Measurements from ENCODE around the gene NR4A1. TPM values are rescaled to one million over a fixed set of nuclear protein-coding genes. Genes with fewer than 3 reads are reported as not detected.

The NR4A1 gene
- total RNA-seq, 1 donor from 2014 or later = 67.0 TPM

DNA sequence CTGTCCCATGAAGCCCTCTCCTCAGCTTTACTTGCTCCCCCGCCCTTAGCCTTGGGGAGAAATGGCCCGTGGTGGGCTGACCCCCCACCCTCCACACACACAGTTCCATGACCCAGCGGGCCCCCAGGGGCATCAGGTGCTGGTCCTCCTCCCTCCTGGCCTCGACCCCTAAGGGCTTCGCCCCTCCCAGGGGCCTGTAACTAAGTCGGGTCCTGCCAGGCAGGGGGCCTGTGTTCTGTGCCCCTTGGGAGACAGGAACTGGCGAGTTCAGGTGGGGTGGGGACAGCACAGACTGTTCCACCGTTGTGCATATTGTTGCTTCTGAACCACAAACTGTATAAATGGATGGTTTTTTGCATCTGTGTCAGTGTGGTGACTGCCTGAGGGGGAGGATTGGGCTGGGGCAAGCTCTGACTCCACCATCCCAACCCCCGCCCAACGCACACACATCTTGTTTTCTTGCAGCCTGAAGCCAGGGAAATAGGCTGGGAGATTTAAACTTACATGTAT, 35.7 kb upstream of the NR4A1 start:
- Histone ChIP-seq H3K27ac (no peak overlapping the region), H3K36me3 (peaks cover 36% of the 10 kb centered on the region), H3K4me3 (no peak overlapping the region), H3K9me3 (no peaks in the 10 kb centered on the region), H3K27me3 (no peaks in the 10 kb centered on the region), H3K4me1 (peaks cover 14% of the 10 kb centered on the region)
- intact Hi-C loops (cut with DNase I) = no loop called here
- DNase-seq = no peak
- no peak for TF ChIP-seq CTCF (IDR thresholded peaks at IDR 0.05)
- no peak for ATAC-seq

DNA sequence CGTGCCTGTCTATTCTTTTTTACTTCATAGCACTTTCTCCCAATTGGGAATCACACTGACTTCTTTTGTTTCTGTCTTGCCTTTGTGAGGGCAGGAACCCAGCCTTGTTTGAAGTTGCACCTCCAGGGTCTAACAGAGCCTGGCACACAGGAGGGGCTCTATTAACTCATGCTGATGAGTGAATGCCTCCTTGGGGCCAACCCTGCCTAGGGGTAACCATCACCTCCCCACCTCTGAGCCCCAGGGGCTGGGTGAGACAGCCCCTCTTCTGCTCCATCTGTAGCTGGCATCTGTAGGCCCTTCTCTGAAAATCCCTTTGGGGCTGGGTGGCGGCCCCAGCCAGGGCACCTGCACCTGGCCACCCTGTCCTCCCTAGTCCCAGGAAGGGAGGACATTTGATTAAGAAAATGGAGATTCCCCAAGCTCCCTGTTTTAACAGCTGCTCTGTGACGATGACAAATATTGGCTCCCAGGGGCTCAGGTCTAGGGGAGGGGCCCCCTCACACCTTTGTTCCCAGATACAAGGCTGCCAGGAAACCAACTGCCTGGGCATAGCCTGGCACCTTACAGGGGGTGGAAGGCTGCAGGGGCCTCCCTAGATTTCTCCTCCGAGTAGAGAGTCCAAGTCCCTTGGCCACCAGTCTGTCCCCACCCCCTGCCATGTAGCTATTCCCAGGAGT, 32.7 kb upstream of the NR4A1 start:
- Histone ChIP-seq H3K4me1 (peaks cover 14% of the 10 kb centered on the region), H3K9me3 (no peaks in the 10 kb centered on the region), H3K27ac (no peak overlapping the region), H3K4me3 (no peak overlapping the region), H3K36me3 (peaks cover 15% of the 10 kb centered on the region), H3K27me3 (no peaks in the 10 kb centered on the region)
- DNase-seq = no peak
- intact Hi-C loops (cut with DNase I) = no loop called here
- TF ChIP-seq CTCF (IDR thresholded peaks at IDR 0.05) = no peak
- no peak for ATAC-seq

DNA sequence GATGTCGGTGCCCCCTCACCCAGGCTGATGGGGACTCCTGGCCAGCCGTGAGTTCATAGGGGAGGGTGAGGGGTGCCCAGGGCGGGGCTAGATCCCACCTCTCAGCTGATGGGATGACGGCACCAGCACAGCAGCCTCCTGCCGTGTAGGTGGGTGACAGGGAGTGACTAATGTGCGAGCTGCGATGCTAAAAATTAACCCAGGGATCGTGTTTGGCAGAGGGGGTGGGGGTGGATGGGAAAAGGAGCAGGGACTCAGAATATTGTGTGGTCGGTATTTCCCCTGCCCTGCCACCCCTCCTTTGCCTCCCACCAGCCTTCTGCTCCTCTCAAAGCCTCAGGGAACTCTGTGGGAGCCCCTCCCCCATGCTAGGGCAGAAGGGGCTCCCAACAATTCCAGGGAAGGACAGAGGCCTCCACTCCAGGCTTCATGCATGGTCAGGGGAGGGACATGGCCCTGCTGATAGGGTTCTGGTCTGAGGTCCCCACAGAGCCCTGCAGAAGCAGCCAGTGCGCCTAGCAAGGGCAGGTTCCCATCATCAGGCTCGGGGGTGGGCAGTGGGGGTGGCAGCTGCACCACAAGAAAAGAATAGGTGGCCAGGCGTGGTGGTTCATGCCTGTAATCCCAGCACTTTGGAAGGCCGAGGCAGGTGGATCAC, 32.0 kb upstream of the NR4A1 start:
- ATAC-seq (no peak), DNase-seq (no peak)
- peaks cover 9% of the 10 kb centered on the region for H3K36me3 ChIP-seq
- no peak for TF ChIP-seq CTCF (IDR thresholded peaks at IDR 0.05)
- H3K9me3 ChIP-seq = no peaks in the 10 kb centered on the region
- H3K4me3 ChIP-seq = no peak overlapping the region
- no peaks in the 10 kb centered on the region for H3K27me3 ChIP-seq
- intact Hi-C loops (cut with DNase I) = no loop called here
- no peak overlapping the region for H3K27ac ChIP-seq
- H3K4me1 ChIP-seq = peaks cover 19% of the 10 kb centered on the region

DNA sequence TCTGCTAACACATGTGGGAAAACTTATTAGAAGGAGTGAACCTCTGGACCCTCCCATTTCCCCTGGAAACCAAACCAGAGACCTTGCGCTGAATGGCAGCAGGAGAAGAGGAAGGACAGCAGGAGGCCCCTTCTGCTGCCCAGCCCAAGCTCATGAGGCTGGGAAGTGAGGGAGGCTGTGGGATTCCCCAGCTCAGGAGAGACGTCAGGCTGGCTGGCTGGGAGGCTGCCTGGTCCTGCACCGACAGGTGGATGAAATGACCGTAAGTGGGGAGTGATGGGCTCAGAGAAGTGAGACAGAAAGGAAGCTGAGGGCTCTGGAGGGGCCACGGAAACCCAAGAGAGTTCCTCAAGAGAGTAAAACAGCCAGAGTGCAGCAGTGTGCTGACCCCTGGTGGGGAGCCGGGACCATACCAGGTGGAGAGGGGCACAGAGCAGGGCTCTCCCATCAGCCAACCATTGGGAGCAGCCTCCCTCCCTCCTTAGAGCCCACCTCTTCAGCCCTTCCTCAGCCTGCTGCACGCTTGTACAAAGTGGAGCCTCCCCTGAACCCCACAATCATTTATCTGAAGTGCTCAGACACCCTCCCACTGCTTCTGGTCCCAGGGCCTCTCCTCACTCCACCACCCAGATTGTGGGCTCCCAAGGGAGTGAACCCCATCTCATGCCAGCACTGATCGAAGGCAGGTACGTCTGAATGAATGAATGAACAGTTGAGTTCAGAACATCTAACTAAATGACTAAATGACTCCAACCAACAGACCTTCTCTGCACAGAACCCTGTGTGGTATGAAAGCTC, 30.5 kb upstream of the NR4A1 start:
- H3K27ac ChIP-seq = no peak overlapping the region
- H3K36me3 ChIP-seq = no peaks in the 10 kb centered on the region
- peaks cover 27% of the 10 kb centered on the region for H3K4me1 ChIP-seq
- ATAC-seq (peak; percentile 38), DNase-seq (peak; percentile 73)
- H3K4me3 ChIP-seq = no peak overlapping the region
- peak; percentile 72 for TF ChIP-seq CTCF (IDR thresholded peaks at IDR 0.05)
- H3K27me3 ChIP-seq = no peaks in the 10 kb centered on the region
- H3K9me3 ChIP-seq = no peaks in the 10 kb centered on the region
- intact Hi-C loops (cut with DNase I) = no loop called here

DNA sequence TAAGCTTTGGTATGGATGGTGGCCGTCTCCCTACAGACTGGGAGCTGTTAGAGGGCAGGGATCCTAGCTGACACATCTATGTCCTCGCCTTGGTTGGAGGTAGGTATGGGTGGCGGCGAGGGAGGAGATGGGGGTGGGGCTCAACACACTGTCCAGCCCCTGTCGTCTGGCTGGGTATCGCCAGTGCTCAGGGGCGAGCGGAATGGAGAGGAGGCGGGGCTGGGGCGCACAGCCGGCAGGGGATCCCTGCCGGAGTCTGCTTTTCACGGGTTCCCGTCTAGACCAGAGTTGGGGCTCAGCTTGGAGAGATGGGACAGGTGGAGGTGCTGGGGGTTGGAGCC, 28.4 kb upstream of the NR4A1 start:
- intact Hi-C loops (cut with DNase I) = no loop called here
- H3K27ac ChIP-seq = peak overlapping the region; percentile 42
- H3K4me3 ChIP-seq = peak overlapping the region; percentile 48
- ATAC-seq (peak; percentile 1), DNase-seq (no peak)
- TF ChIP-seq CTCF (IDR thresholded peaks at IDR 0.05) = no peak
- peaks cover 33% of the 10 kb centered on the region for H3K4me1 ChIP-seq
- no peaks in the 10 kb centered on the region for H3K36me3 ChIP-seq
- H3K27me3 ChIP-seq = no peaks in the 10 kb centered on the region
- H3K9me3 ChIP-seq = no peaks in the 10 kb centered on the region
